ENCODE results near the gene MDN1.
A peak's percentile ranks its signal among the peaks of the same experiment; 100 is the strongest.
"Not testable (repeated sequence)": the region's sequence is repeated elsewhere in the genome, so short reads cannot be mapped to it uniquely, and the experiment has no call there.

MDN1 gene

DNA sequence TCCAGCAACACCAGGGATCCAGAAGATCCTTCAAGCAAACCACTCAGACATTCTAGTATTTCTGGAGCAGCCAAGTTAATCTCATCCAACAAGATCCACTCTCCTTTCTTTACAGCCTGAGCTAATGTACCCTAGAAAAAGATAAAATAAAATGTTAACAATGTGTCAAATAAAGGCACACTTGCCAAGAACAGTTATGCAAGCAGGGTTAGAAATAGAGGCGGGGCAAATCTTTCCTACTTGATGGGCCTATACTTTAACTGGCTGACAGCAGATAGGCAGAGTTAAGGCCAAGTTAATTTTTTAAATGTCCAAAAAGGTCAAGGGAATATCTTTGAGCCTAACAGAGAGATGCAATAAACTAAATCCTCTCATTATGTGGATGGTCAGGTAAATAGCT, 60.8 kb downstream of the MDN1 start:
- DNase-seq, result no peak

- no peak for DNase-seq
Measured at GRCh38 chr6:89750338-89750737, 69.3 kb downstream of the MDN1 start.

- DNase-seq, result no peak
Measured at GRCh38 chr6:89749918-89750317, 69.7 kb downstream of the MDN1 start.

DNA sequence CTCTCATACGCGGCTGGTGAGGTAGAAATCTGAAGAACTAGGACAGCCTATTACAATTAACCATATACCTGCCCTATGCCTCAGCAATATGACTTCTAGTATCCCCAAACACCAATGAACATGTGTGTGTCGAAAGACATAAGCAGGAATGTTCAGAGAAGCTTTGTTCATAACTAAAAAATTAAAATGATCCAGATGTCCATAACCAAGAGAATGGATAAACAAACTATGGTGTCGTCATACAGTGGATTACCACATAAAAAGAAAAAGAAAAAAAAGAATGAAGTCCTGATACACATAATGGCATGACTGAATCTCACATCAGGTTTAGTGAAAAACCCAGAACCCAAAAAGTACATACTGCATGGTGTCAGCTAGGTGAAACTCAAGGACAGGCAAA, 73.9 kb downstream of the MDN1 start:
- DNase-seq, result no peak

DNA sequence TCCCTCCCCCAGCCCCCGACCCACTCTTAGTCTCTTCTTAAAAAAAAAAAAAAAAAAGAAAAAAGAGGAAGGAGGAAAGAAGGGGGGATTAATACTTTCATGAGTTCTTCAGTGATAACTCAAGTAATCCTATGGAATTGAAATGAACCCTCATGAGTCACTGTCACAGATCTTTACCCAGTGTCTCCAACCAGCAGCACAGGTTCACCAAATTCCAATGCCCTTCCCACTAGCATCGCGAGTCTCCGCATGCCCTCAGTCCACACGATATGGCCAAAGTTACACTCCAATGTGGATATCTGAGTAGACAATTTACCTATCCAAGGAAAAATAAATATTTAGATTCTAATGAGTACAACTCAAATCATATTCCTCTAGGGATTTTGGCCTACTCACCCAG, 74.5 kb downstream of the MDN1 start:
- DNase-seq, result no peak

- no peak for DNase-seq
Measured at GRCh38 chr6:89736893-89737292, 82.7 kb downstream of the MDN1 start.

- no peak for DNase-seq
Measured at GRCh38 chr6:89734526-89734925, 85.1 kb downstream of the MDN1 start.

DNA sequence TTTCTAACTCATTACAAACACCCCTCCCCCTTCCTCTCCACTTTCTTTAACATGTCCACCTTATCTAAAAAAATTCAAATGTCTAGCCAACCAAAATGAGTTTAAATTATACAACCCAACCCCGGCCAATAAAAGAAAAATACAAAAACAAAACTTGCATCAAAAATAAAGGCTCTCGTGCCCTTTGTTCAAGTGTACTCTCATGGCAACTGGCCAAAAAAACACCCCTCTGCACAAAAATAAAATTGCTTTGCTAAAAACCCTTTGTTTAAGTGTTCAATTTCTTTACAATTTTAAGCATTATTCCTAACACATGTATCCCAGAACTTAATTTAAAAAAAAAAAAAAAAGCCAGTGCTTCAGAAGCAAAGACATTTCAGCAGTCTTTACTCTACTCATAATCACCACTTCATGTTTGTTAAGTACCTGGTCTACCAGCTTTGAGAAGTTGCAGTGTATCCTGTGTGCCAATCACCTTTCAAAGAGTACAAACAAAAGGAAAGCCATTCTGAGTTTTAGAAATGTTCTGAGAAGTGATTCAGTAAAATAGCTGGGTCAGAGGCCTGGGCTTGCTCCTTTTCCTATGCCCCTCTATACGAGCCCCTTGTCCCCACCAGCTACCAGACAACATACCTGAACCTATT, 87.5 kb downstream of the MDN1 start:
- DNase-seq, result peak; percentile 16

DNA sequence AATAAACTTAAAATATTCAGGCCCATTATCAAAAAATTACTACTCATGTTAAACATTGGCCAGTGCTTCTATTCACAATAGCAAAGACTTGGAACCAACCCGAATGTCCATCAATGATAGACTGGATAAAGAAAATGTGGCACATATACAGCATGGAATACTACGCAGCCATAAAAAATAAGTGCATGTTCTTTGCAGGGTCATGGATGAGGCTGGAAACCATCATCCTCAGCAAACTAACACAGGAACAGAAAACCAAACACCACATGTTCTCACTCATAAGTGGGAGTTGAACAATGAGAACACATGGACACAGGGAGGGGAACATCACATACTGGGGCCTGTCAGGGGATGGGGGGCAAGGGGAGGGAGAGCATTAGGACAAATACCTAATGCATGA, 88.3 kb downstream of the MDN1 start:
- not testable (repeated sequence) for DNase-seq

DNA sequence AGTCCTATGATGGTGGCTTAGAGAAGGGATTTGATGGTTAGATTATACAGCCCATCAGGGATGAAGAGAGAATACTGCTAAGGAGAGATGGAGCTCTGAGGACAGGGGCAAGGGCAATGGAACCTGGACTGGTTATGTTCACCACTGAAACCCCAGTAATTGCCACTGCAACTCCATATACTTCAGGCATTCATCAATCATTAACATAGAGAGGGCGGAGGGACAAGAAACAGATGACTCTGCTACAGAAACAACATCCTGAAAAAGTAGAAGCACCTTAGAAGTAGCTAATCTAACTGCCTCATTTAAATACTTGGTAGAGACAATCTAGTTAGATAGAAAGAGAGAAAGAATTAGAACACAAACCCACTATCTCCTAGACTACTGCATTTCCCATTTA, 89.8 kb downstream of the MDN1 start:
- no peak for DNase-seq

DNA sequence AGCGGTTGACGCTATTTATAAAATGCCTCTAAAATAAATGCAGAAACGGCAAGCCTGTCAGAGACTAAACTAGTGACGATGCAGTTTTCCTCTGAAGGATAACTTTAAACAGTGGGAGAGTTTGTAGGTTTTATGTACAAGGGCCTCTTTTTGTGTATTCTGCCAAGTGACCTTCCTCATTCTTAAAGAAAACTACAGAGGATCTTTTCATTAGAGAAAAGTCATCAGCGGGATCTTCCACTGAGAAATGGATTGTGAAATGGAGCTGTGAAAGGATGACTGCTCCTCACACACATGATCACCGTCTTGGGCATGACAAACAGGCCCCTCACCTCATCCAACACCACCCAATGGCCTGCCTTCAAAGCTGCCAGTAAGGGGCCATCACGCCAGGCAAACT, 92.1 kb downstream of the MDN1 start:
- DNase-seq, result no peak

- no peak for DNase-seq
Measured at GRCh38 chr6:89724981-89725380, 94.6 kb downstream of the MDN1 start.

DNA sequence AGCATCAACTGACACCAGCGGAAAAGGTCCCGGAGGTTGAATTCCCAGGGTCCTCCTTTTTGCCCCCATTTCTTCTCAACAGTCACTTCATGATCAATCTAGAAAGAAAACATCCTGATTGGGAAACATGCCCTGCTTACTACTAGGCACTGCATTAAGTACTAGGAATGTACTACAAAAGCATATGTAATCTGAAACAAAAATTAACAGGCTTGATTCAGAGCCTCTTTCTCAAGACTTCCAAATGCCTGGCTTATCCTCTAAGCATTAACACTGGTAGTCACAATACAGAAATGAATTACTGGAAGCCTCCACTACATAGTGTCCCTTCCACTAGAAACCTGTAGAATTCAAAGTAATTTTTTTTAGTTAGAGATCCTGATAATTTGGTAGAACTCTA, 96.5 kb downstream of the MDN1 start:
- no peak for DNase-seq

DNA sequence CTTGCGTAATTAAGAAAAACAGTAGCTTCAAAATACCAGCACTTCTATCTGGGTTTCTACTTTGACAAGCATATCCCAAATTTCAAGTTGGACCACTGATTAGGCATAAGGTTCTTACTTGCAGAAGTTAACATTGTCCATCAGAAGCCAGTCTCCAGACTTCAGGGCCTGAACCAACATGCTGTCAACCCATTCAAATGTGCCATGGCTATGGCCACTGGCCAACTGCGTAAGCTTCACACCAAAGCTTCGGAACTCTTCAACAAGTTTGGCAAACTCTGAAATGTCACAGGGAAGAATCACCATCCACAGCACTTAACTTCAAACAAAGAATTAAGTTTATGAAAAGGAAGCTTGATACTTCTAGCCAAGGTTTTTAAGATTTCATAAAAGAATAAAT, 103.1 kb downstream of the MDN1 start:
- DNase-seq, result no peak

DNA sequence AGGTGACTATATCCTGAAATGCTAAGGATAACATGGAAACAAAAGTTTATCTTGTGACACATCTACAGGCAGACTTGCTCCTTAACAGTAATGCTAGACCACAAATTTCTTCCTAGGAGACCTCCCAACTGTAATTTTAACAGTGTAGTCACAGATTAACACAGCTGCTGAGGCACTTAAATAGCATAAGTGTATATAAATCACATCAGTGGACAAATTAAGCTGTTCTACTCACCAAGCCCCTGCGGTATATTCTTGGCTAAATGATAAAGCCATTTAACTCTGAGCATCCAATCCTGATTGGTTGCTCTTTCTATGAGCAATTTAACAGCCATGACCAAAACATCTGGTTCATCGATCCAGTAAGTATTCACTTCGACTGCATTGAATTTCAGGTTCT, 107.8 kb downstream of the MDN1 start:
- no peak for DNase-seq

GRCh38 chr6:89708316-89708715, 111.3 kb downstream of the MDN1 start:
- no peak for DNase-seq

- no peak for DNase-seq
Measured at GRCh38 chr6:89707766-89708165, 111.8 kb downstream of the MDN1 start.

GRCh38 chr6:89706121-89706520, 113.5 kb downstream of the MDN1 start:
- DNase-seq, result no peak

- DNase-seq, result no peak
Measured at GRCh38 chr6:89703292-89703691, 116.3 kb downstream of the MDN1 start.

- no peak for DNase-seq
Measured at GRCh38 chr6:89702349-89702748, 117.2 kb downstream of the MDN1 start.

GRCh38 chr6:89695667-89696066, 123.9 kb downstream of the MDN1 start:
- DNase-seq, result no peak

DNA sequence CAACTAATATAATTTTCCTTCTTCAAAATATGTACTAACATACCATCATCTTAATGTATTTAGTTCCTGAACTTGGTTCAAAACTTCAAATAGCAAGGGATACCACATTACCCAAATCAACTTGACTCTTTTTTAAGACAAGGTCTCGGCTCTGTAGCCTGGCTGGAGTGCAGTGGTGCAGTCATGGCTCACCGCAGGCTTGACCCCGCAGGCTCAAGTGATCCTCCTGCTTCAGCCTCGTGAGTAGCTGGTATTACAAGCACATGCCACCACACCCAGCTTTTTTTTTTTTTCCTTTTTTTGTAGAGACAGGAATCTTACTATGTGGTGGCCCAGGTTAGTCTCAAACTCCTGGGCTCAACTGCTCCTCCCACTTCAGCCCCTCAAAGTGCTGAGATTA, 125.2 kb downstream of the MDN1 start:
- DNase-seq, result no peak

DNA sequence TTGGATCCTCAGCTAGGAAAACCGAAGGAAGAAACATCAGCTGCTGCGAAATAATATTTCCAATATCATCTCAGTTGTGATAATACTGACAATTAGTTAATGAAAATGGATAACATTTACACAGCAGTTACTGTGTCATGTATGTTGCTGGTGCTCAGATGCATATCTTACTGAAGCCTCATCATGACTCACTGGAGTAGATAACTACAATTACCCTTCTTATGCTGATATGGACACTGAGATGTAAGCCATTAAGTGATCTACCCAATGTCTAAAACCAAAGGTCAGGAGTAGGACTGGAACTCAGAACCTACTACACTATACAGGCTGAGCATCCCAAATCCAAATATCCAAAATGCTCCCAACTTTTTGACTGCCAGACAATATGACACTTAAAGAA, 126.4 kb downstream of the MDN1 start:
- no peak for DNase-seq

GRCh38 chr6:89692256-89692655, 127.3 kb downstream of the MDN1 start:
- no peak for DNase-seq

DNA sequence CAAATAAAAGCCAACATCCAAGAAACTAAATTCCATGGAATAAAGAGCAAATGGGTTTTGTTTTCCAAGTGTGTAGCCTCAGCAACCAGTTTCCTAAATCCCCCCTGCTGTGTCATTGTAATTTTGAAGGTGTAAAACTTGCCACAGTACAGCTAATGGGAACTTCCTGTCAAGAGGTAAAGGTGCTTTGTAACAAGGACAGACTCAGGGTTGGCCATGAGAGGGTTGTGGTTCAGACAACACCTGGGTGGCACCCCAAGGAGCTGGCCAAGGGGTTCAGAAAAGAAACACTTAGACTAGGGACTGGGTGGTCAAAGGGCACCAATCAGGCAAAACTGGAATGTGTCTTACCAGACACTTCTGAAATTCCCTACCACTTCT, 128.7 kb downstream of the MDN1 start:
- DNase-seq, result no peak

GRCh38 chr6:89689732-89690131, 129.9 kb downstream of the MDN1 start:
- no peak for DNase-seq
